ENCODE data around the gene HDAC4.

The HDAC4 gene

DNA sequence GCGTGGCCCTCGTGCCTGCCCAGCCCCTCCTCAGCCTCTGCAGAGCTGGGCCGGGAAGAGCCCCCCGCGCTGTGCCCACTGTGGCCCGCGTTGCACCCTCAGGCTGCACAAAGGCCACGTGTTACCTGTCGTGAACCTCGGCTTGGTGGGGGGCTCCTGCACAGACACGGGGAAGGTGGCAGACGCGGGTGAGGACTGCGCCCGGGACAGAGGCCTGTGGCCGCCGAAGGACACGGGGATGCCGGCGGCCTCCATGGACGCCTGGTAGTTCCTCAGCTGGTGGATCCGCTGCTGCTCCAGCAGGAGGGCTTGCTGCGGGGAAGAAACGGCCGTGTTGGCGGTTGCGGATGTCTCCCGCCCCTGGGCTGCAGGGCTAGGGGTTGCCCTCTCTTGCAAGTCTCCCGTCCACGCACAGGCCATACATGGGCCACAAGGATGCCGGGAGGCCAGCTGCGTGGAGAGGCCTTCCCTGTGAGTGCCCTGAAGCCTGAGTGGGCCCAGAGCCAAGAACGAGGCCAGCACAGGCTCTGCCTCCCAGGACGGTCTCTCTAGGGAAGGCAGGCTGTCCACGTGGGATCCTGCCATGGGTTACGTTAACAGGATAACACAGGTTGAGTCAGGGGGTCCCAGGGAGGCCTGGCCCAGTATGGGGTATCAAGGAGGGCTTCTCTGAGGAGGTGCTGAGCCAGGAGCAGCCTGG, 289.3 kb downstream of the HDAC4 start:
- DNase-seq: no peak

DNA sequence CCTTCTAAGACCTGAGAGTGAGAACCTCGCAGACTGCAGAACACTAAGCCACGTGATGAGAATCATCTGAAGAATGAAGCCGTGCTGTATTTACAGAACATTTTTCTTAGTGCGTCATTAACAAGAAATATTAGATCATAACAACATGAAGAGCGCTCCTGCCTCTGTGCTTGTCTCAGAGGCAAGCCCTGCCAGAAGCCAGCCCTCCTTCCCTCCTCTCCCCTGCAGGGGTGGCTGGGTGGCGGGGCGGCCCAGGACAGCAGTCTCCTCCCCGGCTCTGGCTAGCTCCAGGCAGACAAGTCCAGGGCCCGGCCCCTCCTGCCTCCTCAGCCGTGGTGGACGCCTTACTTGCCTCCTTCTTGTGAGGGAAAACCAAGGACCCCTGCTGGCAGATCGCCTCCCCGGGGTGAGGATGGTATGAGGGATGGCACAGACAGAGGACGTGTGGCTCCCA, 290.2 kb downstream of the HDAC4 start:
- no peak for DNase-seq

DNA sequence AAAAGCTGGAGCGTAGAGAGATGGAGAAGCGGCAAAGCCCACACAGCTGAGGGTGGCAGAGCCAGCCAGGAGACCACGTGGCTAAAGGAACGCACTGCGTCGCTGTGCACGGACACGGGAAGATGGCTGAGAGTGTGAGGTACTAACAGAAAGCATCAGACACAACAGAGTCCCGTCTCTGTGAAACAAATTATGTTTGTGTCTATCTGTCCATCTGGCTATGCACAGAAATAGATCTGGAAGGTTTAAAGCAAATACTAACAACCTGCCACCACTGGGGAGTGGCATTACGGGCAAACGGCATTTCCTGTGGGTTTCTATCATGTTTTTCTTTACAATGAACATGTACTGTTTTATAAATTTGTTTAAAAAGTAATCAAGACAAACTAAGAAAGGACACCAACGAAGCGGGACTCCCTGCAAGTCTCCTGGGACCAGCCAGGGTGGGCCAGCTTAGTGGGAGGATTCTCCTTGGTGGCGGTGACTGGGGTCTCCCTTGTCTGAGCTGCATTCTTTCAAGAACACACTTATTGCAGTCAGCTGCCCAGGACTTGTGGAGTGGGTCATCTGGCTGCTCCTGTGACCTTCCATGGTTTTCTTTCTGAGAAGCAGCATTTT, 290.8 kb downstream of the HDAC4 start:
- no peak for DNase-seq

DNA sequence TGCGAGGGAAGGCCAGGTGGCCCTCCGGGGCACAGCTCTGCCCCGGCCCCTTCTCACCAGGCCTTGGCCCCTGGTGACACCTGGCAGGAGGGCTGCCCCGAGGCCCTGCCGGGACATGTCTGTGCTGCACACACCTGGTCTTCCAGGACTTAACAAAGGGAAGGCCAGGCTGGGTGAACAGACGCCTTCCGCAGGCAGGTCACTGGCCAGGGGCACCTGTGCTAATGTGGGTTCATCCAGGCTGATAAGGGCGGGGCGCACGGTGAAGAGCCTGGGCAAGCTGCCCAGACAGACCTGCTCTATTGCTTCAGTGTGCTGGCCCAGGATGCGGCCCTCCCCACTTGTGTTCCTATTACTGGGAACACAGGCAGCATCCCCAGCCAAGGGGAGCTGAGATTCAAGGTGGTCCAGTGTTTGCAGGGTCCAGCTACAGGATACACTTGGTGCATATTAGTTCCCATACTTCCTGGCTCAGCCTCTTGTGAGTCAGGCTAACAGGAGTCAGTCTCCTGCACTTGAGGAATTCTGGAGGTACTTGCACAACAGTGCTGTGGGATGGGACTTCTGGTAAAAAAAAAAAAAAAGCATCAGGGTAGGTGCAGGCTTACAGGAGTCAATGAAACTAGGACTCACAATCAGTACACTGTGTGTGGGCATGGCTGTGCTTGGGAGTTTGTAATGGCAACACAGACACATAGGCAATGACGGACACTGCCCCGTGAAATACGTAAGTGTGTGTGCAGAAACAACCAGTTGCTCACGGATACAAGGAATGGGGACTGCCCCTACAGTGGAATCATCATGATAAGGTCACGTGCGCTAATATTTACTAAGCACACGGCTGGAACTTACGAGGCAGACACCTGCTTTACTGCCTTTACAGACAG, 291.5 kb downstream of the HDAC4 start:
- no peak for DNase-seq

DNA sequence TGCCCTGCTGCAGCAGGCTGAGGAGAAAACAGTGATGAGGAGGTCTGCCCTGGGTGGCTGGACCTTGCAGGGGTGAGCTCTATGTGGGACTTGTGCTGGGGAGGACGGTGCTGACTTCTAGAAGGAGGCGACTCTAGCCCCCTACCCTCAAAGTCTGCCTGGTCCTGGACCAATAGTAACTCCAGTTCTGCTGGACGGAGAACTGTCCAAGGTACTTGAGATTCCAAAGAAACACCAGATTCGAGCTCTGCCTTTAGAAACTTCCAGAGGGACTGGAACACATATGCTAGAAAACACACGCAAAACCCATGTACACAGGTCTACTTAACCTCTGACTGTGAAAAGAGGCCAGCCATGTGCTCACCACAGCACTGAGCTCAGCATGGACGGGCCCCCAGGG, 292.4 kb downstream of the HDAC4 start:
- no peak for DNase-seq

DNA sequence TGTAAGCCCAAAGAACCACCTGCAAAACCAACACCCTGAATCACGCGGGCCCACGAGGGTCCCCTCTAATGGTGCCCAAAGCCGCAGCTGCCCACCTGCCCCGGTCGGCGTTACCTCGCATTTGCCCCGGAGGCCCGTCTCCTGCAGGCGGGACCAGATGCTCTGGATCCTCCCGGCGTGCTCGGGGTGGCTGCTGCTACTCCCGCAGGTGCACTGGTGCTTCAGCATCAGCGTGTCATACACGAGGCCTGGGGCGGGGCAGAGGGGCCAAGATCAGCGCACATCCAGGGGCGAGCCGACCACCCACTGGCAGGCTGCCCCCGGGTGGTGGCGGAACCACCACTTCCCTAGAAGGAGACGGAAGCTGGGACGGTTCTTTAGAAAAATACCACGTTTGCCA, 292.9 kb downstream of the HDAC4 start:
- no peak for DNase-seq

DNA sequence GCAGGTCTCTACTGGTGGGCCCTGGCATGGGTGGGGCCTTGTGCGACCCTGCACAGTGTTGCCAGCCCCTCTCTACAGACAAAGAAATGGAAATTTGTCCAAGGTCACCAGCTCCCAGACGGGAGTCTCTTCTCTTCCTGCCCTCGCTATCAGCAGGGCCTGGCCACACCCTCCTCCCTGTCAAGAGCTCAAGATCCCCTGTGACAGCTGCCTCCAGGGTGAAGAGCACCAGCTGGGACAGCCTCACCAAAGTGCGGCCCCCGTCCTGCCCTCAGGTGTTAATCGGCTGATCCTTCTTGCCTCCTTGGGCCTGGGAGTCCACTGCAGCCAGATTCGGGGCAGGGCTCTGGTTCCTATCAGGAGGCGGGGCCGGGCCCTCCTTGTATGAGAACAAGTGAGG, 293.9 kb downstream of the HDAC4 start:
- no peak for DNase-seq

DNA sequence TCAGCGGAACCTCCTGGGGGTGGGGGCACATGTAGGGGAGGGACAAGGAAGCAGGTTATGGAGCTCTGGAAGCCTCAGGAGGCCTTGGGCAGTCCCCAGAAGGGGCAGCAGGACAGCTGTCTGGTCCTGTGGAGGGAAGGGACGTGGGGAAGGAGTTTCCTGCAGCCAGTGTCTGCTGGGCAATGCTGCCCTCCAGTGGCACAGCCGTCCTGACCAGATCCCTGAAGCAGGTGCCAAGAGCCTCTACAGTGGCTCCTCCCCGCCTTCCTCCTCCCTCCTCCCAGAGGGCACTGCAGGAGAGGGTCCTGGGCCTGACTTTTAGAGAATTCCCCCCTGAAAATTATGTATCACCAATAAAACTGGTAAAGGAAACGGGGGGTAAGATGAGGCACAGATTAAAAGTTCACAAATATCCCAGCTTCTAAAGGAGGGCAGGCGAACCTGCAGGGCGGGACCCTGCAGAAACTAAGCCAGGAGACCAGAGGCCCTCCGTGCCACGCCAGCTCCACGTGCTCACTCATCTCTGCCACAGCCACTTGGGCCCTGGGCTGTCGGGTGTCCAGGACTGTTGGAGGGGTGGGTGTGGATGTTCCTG, 294.4 kb downstream of the HDAC4 start:
- DNase-seq: no peak

DNA sequence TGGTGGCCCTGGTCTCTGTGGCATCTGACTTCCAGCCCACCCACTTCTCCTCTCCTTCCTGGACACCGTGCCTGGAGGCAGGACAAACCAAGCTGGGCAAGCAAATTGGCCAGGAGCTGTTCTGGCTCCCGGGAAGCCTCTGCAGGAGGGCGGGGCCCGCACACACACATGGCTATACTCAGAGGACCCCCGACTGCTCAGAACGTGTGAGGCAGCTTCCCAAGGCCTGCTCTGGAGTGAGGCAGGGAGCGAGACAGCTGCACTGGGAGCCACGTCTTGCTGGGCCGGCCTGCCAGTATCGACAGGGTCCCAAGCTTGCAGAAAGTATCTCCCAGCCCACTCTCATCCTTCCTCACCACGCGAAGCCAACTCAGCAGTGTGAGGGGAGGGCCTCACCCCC, 295.6 kb downstream of the HDAC4 start:
- DNase-seq: no peak

DNA sequence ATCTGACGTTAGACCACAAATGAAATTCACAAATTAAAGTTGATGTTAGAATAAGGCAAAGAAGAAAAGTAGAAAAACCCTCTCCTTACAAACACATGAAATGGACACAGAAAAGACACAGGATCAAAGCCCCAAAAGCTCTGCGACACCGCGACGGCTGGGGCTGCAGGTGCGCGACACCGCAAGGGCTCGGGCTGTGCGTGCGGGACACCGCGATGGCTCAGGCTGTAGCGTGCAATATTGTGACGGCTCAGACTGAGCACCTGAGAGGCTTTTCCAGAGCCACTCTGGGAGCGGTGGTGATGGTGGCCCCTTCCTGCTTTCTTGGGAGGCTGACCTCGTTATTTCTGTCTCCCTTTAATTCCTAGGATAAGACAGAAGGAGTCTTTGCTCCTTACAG, 296.0 kb downstream of the HDAC4 start:
- DNase-seq: no peak

DNA sequence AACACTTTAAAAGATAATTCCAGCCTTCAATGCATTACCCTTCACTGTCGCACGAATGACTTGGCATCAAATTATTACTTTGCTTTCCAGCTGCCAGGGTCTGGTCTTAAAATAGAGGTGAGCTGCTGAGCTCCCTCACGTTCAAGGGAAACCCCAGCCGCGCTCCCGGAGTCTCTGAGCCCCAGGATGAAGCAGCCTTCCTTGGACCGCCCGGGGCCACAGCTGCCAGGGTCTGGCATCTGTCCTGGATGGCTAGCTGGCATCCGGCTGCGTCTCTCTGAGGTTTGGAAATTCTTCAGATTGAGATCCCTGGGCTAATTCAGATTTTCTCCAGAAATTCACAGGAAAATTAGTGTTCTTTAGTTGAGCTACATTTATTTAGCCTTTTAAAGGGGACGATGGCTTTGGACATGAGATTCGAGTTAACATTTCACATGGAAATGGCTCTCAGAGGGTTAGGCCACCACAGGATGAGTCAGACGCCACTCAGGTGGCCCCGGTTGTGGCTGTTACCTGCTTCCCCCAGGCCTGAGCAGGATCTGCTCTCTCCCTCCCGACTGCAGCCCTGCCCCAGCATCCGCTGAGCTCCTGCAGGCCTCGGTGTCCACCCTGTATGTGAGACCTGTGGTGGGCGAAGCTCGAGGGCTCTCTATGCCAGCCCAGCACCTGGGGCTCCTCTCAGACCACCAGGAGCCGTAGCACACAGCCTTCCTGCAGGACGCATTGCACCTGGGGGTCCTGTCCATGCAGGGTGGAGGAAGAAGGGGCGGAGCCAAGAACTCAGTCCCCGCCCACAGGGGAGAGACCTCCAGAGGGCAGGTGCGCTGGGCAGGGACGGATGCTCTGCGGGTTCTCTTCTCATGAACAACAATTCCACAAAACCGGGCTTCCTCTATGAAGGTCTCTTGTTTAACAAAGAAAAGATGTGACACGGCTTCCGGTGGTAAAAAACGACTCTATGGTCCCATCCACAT, 297.4 kb downstream of the HDAC4 start:
- no peak for DNase-seq

DNA sequence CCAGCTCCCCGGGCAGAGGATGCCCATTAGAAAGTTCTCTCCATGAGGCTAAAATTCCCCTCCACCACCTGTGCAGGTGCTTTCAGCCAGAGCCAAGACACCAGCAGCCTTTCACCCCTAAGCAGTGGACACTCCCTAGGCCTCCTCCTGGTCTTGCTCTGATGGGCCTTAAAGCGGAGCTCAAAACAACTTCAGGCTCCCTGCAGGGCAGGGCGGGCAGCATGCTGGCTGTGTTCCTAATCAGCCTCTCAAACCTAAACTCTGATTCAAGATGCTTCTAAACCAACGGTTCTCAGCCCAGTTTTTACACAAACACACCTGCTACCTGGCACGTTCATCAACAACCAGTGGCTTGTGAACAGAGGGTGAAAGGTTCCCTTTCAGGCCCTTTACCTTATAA, 298.6 kb downstream of the HDAC4 start:
- DNase-seq: no peak

DNA sequence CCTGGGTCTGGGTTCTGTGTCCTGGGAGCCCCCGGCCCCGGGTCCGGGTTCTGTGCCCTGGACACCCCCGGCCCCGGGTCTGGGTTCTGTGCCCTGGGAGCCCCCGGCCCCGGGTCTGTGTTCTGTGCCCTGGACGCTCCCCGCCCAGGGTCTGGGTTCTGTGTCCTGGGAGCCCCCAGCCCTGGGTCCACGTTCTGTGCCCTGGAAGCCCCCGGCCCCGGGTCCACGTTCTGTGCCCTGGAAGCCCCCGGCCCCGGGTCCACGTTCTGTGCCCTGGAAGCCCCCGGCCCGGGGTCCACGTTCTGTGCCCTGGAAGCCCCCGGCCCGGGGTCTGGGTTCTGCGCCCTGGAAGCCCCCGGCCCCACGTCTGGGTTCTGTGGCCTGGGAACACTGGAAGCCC, 299.0 kb downstream of the HDAC4 start:
- DNase-seq: no peak

DNA sequence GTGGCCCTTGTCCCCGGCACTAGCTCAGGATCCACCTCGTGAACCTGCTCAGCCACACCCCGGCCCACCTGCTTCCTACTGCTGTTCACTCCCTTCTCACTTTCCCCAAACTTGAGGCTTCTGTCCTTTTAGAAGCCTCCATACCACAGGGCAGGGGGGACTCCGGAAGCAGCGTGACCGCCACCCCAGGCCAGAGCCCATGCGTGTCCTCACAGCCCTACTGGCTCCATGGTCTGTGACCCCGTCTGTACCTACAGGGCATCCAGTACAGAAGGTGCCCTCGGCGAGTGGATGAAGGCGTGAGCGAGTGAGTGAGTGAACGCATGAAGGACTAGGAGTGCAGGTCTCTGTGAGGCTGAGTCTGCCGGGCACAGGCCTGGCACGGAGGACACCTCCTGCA, 299.7 kb downstream of the HDAC4 start:
- no peak for DNase-seq

DNA sequence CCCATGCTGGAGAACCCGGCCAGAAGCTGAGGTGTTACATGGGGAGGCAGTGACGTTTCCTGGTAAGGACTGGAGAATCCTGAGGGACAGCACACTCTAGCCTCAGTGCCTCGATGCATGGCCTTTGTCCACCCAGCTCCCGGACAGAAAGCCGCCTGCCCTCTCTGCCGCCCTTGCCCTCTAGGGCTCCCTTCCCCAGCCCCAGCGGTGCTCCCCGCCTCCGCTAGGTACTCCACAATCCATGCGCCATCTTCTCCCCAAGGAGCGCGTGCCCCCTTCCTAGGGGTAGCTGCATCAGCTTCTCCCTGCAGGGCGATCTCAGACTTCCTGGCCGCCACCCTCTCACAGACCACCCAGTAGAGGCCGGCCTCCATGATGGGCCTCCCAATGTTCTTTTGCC, 301.3 kb downstream of the HDAC4 start:
- DNase-seq: no peak

DNA sequence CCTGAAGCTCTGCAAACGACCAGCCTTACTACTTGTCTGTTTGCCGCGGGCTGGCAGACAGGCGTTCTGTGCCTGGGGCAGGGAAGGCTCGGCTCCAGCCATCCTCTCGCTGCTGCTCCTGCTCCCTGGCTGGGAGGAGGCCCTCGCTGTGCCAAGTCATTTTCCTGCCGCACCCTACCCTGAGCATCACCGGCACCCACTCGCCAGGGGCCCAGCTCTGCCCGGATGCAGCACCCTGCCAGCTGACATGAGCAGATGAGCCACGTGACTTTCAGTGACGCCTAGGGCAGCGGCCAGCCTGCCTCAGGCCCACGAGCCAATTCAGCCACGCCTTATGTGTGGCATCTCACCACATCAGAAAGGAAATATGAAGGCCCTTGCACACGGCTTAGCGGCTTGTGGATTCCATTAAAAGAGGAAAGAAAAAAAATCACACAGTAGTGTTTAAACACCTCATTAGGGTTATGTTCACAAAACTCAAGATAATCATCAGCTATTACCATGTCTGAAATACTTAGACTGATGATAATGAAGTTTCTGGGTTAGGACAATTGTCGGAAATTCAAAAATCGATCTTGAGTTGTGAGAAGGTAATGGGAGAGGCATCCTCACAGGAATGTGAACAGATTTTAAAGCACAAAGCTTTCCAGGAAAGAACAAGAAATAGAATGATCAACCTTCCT, 302.4 kb downstream of the HDAC4 start:
- DNase-seq: no peak

DNA sequence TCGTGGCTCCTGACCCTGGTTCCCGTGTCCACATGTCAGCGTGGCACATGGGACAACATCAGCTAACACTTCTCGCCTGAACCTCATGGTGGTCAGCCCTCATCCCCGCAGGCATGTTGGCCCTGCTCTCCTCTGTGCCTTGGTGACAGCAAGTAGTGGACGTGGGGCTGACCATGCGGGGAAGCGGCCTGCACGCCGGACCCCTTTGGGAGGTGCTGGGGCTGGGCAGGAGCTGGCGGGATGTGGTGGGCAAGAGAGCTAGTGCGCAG, 303.5 kb downstream of the HDAC4 start:
- no peak for DNase-seq

DNA sequence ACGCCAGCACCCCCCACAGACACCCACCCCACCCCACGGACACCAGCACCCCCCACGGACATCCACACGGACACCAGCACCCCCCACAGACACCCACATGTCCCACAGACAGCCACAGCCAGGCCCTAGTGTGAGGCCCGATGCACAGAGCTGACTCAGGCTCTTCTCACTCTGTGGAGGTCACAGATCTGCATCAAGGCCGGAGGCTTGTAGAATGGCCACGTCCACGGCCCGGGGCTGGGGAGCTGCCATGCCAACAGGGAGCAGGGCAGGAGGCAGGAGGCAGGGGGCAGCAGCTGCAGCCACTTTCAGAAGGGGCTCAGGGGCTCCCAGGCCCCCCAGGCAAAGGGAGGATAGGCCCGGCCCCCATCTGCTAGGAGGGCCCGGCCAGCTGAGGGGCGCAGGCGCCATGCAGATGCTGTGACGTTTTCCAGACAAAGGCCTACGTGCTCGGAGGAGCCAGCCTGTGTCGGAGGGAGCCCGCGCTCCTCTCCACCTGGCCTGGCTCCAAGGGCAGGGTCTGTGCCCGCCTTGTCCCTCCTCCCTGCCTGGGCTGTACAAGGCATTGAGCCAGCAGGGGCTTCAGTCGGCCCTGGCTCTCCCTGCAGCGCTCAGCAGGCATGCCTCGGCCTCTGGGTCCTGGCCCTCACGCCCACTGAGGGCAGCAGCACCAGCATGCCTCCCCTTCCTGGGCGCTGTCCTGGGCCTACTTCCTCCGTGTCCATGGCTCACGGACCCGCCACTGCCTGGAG, 304.0 kb downstream of the HDAC4 start:
- DNase-seq: no peak

DNA sequence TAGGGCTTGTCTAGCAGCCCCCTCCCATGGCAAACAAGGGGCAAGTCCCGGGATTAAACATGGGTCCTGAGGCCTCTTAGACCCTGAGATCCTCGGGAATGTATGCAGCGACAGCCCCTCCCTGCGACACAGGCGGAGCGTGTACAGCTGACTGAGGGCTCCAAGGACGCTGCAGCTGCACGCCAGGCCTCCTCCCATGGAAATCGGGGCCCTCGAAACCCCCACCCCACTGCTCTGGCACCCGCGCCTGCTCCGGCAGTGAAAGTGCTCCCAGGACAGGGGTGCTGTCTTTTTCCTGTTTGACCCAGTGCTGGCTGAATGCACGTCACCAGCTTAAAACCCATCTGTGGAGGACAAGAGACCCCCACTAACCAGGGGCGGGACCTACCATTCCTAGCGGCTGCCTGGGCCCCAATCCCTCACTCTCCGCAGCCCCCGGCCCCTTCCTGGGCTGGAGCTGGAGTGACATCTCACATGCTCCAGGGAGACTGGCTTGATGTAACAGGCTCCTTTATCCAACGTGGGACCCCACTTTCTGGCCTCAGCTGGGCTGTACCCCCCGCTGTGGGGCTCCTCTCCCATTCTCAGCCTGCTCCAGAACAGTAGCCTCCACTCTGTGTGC, 305.2 kb downstream of the HDAC4 start:
- DNase-seq: no peak

DNA sequence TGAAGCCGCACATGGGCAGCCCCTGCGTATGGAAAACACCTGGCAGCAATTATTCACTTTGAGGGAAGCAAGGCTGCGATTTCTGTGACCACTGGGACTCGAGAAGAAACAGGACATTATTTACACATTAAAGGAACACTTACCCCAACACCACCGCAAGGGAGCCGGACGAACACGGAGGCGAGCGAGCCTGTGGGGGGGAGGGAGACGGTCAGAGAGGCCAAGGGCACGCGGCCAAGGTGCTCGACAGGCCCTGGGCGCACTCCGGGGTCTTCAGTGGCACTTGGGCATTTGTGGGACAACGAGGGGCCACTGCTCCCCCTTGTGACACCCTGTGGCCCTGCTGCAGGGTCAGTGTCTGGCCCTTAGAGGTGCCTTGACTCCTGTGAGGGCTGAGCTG, 306.0 kb downstream of the HDAC4 start:
- no peak for DNase-seq

DNA sequence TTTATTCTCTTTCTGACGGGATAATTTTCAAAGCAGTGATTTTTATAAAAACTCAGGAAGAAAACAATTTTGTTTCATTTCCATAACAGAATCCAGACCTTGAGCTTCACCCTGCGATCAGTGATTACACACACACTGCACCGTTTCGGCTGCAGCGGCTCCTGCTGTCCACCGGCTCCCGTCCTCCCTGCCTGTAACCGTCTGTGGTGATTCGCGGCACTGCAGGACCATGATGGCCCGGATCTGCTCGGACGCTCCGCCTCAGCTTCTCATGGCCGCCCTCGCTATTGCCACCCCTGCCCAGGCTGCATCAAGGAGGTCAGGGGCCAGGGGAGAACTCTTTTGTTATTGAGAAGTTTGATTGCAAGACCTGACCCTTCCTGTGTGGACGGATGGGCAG, 306.9 kb downstream of the HDAC4 start:
- no peak for DNase-seq
